NOMO-1 (cell line): ENCODE measurements around the gene PPIL6.
A peak's percentile ranks its signal among the peaks of the same experiment; 100 is the strongest.
"Not testable (repeated sequence)": the region's sequence is repeated elsewhere in the genome, so short reads cannot be mapped to it uniquely, and the experiment has no call there.

Experiments used
- DNase-seq, 2 experiments: peaks; one replicate each; lab custom pipeline; 2025; ENCODE audit not compliant: unreplicated experiment in 2 of 2; lab: John Stamatoyannopoulos, UW

Gene PPIL6

GRCh38 chr6:109369728-109370127, 70.7 kb downstream of the PPIL6 start:
- no peak for DNase-seq

GRCh38 chr6:109364382-109365078, 75.9 kb downstream of the PPIL6 start:
- DNase-seq = not testable (repeated sequence)

- DNase-seq = no peak
Observed at GRCh38 chr6:109363753-109364152, 76.7 kb downstream of the PPIL6 start.

GRCh38 chr6:109362102-109362884, 78.1 kb downstream of the PPIL6 start:
- no peak for DNase-seq

- no peak for DNase-seq
Observed at GRCh38 chr6:109360791-109361190, 79.6 kb downstream of the PPIL6 start.

GRCh38 chr6:109360281-109360680, 80.1 kb downstream of the PPIL6 start:
- DNase-seq = no peak

- no peak for DNase-seq
Observed at GRCh38 chr6:109359248-109359647, 81.2 kb downstream of the PPIL6 start.

- no peak for DNase-seq
Observed at GRCh38 chr6:109358204-109358603, 82.2 kb downstream of the PPIL6 start.

- DNase-seq = no peak
Observed at GRCh38 chr6:109356237-109356636, 84.2 kb downstream of the PPIL6 start.

GRCh38 chr6:109351231-109352130, 88.9 kb downstream of the PPIL6 start:
- no peak for DNase-seq

GRCh38 chr6:109349419-109349987, 90.9 kb downstream of the PPIL6 start:
- DNase-seq = peak in 1 of 2 experiments; percentile 7

- DNase-seq = no peak
Observed at GRCh38 chr6:109348226-109348625, 92.2 kb downstream of the PPIL6 start.

- no peak for DNase-seq
Observed at GRCh38 chr6:109347779-109348178, 92.6 kb downstream of the PPIL6 start.

- DNase-seq = no peak
Observed at GRCh38 chr6:109345986-109346385, 94.4 kb downstream of the PPIL6 start.

GRCh38 chr6:109344226-109344625, 96.2 kb downstream of the PPIL6 start:
- no peak for DNase-seq

GRCh38 chr6:109343518-109343917, 96.9 kb downstream of the PPIL6 start:
- no peak for DNase-seq

- DNase-seq = no peak
Observed at GRCh38 chr6:109342911-109343310, 97.5 kb downstream of the PPIL6 start.

GRCh38 chr6:109342506-109342905, 97.9 kb downstream of the PPIL6 start:
- DNase-seq = no peak

GRCh38 chr6:109340811-109341210, 99.6 kb downstream of the PPIL6 start:
- DNase-seq = no peak
